ENCODE measurements around the gene ITGA1.

The ITGA1 gene

DNA sequence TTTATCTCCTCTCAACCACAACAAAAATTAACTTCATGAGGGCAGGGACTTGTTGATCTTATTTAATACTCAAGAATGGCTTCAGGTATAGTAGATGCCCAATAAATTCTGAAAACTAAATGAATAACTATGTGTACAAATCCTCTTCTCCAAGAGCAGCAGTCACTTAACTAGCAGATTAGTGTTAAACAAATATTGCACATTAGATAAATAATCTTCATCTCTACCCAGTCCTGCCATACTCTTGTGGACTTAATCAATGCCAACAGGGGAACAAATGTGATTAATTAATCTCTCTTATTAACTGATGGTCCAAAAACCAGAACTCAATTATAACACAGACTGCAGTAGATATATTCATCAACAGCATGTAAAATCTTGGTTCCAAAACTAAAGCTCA is 15.0 kb upstream of the ITGA1 start:
- DNase-seq (ENCODE audit: low read depth in 2 of 2): no peak

DNA sequence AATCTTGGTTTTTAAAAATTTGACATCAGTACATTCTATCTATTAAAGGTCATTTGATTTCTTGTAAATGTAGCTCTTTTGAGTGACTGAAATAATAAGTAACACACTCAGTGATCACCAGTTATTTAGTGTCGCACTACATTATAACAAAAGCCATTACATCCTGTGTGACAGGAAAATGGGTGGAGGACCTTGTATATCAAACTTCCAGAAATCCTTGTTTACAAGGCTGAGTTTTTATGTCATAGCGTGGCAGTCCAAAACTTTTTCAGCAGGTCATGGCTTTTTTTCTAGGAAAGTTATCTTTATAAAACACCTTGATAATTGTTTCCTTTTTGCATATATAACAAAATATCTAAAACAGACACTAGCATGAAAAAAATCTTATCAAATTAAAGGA is 14.4 kb upstream of the ITGA1 start:
- no peak for DNase-seq (ENCODE audit: low read depth in 2 of 2)

- no peak for DNase-seq (ENCODE audit: low read depth in 2 of 2)
Measured at GRCh38 chr5:52774005-52774410, 13.7 kb upstream of the ITGA1 start.

GRCh38 chr5:52776116-52776515 is 11.6 kb upstream of the ITGA1 start:
- no peak for DNase-seq (ENCODE audit: low read depth in 2 of 2)

DNA sequence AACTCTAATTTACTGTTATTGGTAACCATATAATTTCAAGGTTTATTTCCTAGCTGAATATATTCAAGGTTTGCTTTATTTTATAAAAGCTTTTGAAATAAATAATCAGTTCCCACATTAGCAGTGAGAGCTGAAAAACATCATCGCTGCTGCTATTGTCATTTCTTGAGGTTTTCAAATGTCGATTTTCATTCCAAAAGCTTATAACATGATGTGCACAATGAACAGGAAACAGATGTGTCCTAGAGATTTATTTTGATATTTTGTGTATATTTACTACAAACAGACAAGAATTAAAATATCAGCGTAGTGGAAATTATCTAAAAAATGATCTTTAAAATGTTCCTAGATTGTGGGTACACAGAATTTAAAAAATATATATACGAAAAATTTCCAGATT is 10.5 kb upstream of the ITGA1 start:
- no peak for DNase-seq (ENCODE audit: low read depth in 2 of 2)

- DNase-seq (ENCODE audit: low read depth in 2 of 2): no peak
Measured at GRCh38 chr5:52778781-52779180, 8.9 kb upstream of the ITGA1 start.

DNA sequence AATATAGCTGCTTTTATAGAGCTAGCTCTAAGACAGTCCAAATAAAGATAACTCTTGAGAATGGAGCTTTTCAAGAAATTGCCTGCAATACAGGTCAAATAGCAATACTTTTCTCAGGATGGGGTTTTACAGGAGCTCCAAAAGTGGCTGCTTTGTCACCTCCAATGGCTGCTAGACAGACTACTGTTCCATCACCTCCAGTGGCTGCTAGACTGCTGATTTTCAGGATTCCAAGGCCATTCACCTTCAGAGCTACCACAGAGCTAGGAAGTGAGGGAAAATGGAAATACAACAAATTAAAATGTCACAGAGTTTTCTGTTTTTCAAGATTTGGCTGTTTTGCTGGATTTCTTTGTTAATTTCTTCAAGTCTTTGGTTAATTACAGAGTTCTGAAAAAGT is 8.5 kb upstream of the ITGA1 start:
- no peak for DNase-seq (ENCODE audit: low read depth in 2 of 2)

DNA sequence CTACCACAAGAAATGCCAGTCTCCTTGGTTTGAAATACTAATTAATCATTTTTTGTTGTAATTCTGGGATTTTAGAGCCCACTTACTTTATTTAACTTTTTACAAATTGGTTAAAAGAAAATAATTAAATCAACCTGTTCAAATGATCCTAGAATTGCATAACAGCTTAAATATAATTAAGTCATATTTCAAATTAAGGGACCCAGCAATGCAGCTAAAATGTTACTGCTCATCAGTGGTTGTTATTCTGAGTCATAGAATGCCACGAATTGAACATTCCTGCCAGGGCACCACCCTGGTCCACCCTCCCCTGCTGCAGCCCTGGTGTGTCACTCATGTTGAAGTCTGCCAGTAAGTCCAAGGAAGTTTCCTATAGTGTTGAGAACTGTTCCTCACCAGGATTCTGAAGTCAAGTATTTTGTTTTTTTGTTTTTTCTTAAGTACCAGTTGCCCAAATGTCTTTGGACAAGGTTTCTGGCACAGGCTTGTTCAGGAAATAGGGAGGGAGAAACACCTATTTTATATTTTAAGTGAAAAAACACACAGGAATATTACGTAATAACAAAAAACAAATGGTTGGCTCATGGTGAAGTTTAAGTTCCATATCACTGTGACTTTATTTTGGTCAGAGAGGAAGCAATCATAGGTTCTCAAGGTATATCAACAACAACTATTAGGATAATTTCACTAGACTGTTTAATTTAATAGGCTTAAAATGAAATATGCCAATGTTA is 4.3 kb upstream of the ITGA1 start:
- no peak for DNase-seq (ENCODE audit: low read depth in 2 of 2)

GRCh38 chr5:52784737-52785136 is 3.0 kb upstream of the ITGA1 start:
- DNase-seq (ENCODE audit: low read depth in 2 of 2): no peak

DNA sequence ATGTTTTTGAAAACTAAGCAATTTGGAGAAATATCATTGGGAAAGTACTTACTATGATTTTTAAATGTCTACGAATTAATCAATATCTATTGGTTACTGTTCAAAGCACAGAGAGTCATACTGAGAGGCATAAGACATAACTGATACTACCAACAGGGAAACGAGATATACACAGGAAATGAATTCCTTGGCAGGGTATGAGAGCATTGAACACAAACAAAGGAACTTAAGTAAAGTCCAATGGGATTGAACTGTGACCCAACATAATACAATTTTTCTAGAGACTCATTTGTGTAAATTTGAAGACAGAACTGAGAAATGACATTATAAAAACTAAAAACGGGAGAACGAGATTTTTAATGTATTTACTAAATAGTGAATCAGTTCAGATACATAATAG is 1.3 kb upstream of the ITGA1 start:
- DNase-seq (ENCODE audit: low read depth in 2 of 2): no peak

DNA sequence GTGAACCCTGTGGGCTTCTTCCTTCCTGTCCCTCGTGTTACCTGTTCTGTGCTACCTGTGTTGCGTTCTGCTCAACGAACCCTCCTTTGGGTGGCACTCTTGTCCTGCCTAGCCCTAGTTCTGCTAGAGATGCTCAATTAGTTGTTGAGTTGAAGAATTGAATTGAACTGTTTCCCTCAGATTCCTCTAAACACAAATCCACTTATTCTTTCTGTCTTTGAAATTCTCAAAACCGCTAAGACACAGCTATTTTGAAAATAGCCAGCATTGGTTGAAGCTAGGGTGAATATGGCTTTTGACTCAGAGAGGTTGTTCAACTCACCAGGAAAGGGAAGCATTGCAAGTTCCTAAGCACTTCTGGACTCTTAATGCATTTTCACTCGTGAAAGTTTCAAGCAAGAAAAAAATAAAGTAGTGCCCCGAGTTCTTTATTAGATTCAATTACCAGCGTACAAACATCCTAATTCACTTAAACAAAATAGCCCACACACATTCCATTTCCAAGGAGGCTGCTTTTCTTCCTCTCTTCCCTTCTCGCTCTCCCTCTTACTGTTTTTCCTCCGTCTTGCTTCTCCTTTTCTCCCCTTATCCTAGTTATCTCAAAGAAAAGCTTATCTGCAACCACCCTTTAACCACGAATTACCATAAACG is 642 bp upstream of the ITGA1 start:
- DNase-seq (ENCODE audit: low read depth in 2 of 2): no peak

GRCh38 chr5:52788505-52788821 is 747 bp downstream of the ITGA1 start:
- DNase-seq (ENCODE audit: low read depth in 2 of 2): no peak

- no peak for DNase-seq (ENCODE audit: low read depth in 2 of 2)
Measured at GRCh38 chr5:52789378-52789777, 1.7 kb downstream of the ITGA1 start.

DNA sequence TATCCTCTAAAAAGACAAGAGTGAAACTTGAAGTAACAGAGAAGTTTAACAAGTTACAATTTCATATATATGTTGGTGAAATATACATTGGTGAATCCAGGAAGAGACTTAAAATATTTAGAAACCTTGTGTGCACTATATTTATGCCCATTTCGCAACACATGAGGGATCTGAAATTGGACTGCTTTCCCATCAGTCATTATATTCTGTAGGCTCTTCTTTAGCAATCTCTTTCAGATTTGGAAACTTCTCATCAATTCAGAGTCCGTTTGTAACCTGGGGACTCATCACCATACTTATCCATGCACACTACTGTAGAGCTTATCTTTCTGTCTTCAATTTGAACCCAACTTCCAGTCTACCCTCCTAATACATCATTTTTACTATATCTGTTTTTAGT is 2.1 kb downstream of the ITGA1 start:
- no peak for DNase-seq (ENCODE audit: low read depth in 2 of 2)

DNA sequence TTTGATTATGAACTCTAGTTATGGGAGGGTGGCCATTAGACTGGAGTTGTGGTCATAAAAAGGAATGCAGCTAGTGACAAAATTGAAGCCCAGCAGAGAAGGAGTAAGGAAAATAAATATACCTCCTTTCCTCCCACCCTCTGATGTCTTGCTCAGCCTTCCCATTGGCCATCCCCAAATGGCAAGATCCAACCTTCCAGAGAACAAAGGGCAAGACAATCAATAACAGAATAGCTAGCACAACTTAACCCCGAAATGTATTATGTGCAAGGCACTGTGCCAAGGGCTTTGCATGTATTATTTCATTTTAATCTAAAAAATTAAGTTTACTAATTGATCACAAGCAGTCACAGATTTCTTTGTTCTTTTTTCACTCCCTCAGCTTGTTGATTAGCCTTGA is 3.6 kb downstream of the ITGA1 start:
- DNase-seq (ENCODE audit: low read depth in 2 of 2): no peak

- DNase-seq (ENCODE audit: low read depth in 2 of 2): no peak
Measured at GRCh38 chr5:52794519-52794918, 6.8 kb downstream of the ITGA1 start.

- no peak for DNase-seq (ENCODE audit: low read depth in 2 of 2)
Measured at GRCh38 chr5:52796031-52796430, 8.3 kb downstream of the ITGA1 start.

DNA sequence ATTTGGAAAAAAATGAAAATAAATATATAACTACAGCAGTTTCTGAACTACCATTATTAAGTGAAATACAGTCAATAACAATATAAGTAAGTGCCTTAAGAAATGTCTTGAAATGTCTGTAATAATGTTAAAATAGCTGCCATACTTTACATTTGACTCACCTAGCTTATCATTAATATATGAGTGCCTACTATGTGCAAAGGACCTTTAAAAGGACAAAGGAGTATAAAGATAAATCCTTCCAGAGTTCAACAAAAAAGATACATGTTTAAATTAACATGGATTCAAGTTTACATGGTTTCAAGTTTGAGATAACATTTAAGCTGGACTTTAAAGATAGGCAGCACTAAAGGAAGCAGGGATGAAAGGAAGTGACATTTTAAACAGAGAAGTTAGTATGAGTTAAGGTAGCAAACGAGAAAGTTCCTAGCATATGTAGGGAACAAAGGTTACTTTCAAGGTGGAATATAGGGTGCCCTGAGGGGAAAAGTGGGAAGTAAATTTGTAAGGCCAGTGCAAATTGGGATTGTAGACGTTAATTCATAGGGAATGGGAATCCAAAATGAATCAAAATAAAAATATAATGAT is 8.9 kb downstream of the ITGA1 start:
- no peak for DNase-seq (ENCODE audit: low read depth in 2 of 2)

GRCh38 chr5:52798938-52799337 is 11.2 kb downstream of the ITGA1 start:
- no peak for DNase-seq (ENCODE audit: low read depth in 2 of 2)

DNA sequence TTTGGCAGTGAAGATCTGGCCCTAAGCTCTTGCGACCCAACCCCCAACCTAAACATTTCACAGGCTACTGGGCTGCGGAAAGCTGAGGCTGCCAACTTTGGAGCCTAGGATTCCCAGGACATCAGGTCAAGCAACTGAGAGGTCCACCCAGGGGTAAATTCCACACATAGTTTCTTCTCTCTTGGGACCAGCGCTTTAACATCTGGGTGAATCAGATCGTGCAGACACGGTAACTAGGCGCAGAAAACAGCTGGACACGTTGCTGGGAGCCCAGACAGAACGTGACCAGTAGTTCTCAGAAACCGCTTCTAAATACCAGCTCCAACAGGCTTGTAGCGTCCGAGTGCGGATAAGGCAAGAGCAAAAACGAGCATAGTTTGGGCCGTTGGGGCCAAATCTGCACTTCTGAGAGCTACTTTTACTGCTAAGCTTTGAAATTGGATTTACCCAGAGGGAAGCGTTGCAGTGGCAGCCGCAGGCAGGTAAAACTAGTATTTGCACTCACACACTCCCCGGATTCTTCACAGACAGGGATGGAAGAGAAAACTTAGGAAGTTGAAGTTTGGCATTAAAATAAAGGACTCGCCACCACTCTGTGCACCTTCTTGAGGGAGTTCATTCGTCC is 11.8 kb downstream of the ITGA1 start:
- no peak for DNase-seq (ENCODE audit: low read depth in 2 of 2)

- DNase-seq (ENCODE audit: low read depth in 2 of 2): peak; percentile 90 to 92
Measured at GRCh38 chr5:52799983-52800393, 12.3 kb downstream of the ITGA1 start.

DNA sequence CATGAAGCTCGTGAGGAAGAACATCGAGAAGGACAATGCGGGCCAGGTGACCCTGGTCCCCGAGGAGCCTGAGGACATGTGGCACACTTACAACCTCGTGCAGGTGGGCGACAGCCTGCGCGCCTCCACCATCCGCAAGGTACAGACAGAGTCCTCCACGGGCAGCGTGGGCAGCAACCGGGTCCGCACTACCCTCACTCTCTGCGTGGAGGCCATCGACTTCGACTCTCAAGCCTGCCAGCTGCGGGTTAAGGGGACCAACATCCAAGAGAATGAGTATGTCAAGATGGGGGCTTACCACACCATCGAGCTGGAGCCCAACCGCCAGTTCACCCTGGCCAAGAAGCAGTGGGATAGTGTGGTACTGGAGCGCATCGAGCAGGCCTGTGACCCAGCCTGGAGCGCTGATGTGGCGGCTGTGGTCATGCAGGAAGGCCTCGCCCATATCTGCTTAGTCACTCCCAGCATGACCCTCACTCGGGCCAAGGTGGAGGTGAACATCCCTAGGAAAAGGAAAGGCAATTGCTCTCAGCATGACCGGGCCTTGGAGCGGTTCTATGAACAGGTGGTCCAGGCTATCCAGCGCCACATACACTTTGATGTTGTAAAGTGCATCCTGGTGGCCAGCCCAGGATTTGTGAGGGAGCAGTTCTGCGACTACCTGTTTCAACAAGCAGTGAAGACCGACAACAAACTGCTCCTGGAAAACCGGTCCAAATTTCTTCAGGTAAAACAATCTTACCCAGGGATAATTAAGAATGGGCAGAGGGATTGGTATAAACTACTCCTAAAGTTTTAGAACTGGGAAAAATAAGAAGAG is 12.9 kb downstream of the ITGA1 start:
- peak in 1 of 2 donors; percentile 7 for DNase-seq (ENCODE audit: low read depth in 2 of 2)

Data from stimulated activated CD8-positive, alpha-beta memory T cell treated with anti-CD3 and anti-CD28 coated beads, Interleukin-7, amount 100 ng/mL, for 1 hour (primary cell).